Loucy (cell line): Measurements from ENCODE around the gene CCDC102B.

Experiments
- H2AFZ ChIP-seq: fragments of 200-600 bp; sonication (generic); 2 replicates; pipeline ENCODE4 v1.6.0; 2016; ENCODE audit warnings: antibody characterized with exemption, mild to moderate bottlenecking, low read length, moderate library complexity
- H3F3A ChIP-seq: fragments of 200-600 bp; 2 replicates; pipeline ENCODE4 v1.6.0; 2016; ENCODE audit warnings: antibody characterized with exemption, low read depth, mild to moderate bottlenecking
- H3K27me3 ChIP-seq: fragments of 200-600 bp; sonication (generic); 2 replicates; pipeline ENCODE4 v1.6.1; 2014; ENCODE audit warnings: low read length, mild to moderate bottlenecking; ENCODE audit not compliant: insufficient read depth, poor library complexity, severe bottlenecking
- H3K36me3 ChIP-seq: fragments of 200-600 bp; sonication (generic); 2 replicates; pipeline ENCODE4 v1.6.1; 2016; ENCODE audit warnings: low read length; ENCODE audit not compliant: insufficient read depth
- H3K4me1 ChIP-seq: fragments of 200-600 bp; sonication (generic); 2 replicates; pipeline ENCODE4 v1.5.1; 2014; ENCODE audit warnings: low read length, mild to moderate bottlenecking; ENCODE audit not compliant: insufficient read depth, poor library complexity, severe bottlenecking
- H3K4me2 ChIP-seq: fragments of 200-600 bp; sonication (generic); 2 replicates; pipeline ENCODE4 v1.6.0; 2014; ENCODE audit warnings: antibody characterized with exemption, low read length, low read depth, mild to moderate bottlenecking; ENCODE audit not compliant: poor library complexity, severe bottlenecking
- H3K4me3 ChIP-seq: fragments of 200-600 bp; sonication (generic); 2 replicates; pipeline ENCODE4 v1.5.1; 2014; ENCODE audit warnings: low read length, mild to moderate bottlenecking, mixed read lengths; ENCODE audit not compliant: poor library complexity, severe bottlenecking
- H3K79me2 ChIP-seq: fragments of 200-600 bp; sonication (generic); 2 replicates; pipeline ENCODE4 v1.6.1; 2014; ENCODE audit warnings: low read length; ENCODE audit not compliant: insufficient read depth
- H3K9ac ChIP-seq: fragments of 200-600 bp; sonication (generic); 2 replicates; pipeline ENCODE4 v1.6.0; 2014; ENCODE audit warnings: mild to moderate bottlenecking, low read depth, low read length, moderate library complexity; ENCODE audit not compliant: poor library complexity, severe bottlenecking
- H3K9me2 ChIP-seq: fragments of 200-600 bp; sonication (generic); replicated peaks from 2 replicates; pipeline ENCODE4 v1.6.1; 2016; ENCODE audit warnings: low read depth, low read length, mixed read lengths
- H3K9me3 ChIP-seq: fragments of 200-600 bp; sonication (generic); 2 replicates; pipeline ENCODE4 v1.6.1; 2014; ENCODE audit warnings: mild to moderate bottlenecking, antibody characterized with exemption, low read length, low read depth; ENCODE audit not compliant: insufficient read depth
- H4K20me1 ChIP-seq: fragments of 200-600 bp; sonication (generic); 2 replicates; pipeline ENCODE4 v1.6.0; 2014; ENCODE audit warnings: antibody characterized with exemption, low read length, mild to moderate bottlenecking; ENCODE audit not compliant: insufficient read depth, poor library complexity, severe bottlenecking
- EZH2phosphoT487 ChIP-seq: fragments of 200-600 bp; IDR thresholded peaks from 2 replicates; pipeline ENCODE4 v1.6.1; 2018; ENCODE audit warnings: antibody characterized with exemption, mild to moderate bottlenecking, moderate library complexity, borderline replicate concordance
- TF ChIP-seq, protein P1 (sequence below): fragments of 200-600 bp; sonication (generic); conservative IDR thresholded peaks from 2 replicates; pipeline ENCODE4 v1.5.1; 2014; ENCODE audit warnings: mild to moderate bottlenecking, antibody characterized with exemption, low read length

CCDC102B gene

DNA sequence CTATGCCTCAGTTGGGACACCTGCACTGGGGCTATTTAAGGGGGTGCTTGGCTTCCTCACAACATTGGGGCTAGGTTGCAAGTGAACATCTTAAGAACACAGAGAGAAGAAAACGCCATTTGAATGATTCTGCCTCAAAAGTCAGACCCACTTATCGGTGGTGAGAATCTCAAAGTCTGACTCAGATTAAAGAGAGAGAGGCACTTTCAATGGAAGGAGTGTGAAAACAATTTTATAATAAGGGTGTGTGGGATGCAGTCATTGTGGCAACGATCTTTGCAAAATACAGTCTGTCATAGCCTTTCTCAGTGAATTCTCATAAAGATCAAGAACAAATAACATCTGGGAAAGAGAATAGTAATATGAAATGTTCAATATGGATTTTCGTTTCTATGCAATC is 41.8 kb downstream of the CCDC102B start:
- Histone ChIP-seq H3F3A (no peaks in the 10 kb centered on the region), H3K79me2 (no peaks in the 10 kb centered on the region), H3K9me3 (no peaks in the 10 kb centered on the region), H3K36me3 (no peaks in the 10 kb centered on the region), H3K4me3 (no peak overlapping the region), H3K4me2 (no peak overlapping the region), H2AFZ (no peak overlapping the region), H3K4me1 (no peaks in the 10 kb centered on the region), H3K9me2 (no peaks in the 10 kb centered on the region), H4K20me1 (no peaks in the 10 kb centered on the region), H3K27me3 (no peaks in the 10 kb centered on the region), H3K9ac (no peak overlapping the region)
- TF ChIP-seq, protein P1, sequence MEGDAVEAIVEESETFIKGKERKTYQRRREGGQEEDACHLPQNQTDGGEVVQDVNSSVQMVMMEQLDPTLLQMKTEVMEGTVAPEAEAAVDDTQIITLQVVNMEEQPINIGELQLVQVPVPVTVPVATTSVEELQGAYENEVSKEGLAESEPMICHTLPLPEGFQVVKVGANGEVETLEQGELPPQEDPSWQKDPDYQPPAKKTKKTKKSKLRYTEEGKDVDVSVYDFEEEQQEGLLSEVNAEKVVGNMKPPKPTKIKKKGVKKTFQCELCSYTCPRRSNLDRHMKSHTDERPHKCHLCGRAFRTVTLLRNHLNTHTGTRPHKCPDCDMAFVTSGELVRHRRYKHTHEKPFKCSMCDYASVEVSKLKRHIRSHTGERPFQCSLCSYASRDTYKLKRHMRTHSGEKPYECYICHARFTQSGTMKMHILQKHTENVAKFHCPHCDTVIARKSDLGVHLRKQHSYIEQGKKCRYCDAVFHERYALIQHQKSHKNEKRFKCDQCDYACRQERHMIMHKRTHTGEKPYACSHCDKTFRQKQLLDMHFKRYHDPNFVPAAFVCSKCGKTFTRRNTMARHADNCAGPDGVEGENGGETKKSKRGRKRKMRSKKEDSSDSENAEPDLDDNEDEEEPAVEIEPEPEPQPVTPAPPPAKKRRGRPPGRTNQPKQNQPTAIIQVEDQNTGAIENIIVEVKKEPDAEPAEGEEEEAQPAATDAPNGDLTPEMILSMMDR = no peak
- no peak for TF ChIP-seq EZH2phosphoT487

DNA sequence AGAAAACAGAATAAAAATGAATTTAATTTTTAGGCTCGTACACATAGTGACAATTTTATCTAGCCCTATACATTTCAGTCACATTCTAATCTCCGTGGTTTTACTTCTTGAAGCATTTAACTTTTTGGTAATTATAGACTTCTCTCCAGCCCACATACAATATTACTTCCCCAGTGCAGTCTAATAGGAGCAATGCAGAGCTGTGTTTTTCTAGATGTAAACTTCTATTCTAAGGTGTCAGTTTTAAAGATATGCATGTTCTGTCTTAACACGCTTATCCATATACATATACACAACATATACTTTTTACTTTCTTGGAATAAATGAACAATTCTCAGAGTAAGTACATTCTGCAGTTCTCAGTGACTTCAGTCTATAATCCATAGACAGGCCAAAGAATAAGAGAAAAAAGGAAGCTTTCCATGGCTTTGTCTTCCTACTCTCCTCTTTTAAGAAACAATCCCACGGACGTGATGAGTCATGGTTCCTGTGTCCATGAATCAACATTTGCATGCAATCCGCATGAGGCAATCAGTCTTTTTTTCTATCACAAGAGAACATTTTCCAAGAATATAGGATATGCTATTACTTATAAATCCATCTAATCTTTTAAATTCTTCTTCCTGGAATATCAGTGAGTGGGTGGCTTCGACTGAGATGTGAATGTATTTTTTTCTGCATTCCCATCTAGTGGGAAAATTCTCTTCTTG is 42.8 kb downstream of the CCDC102B start:
- H3K9me3 ChIP-seq = no peaks in the 10 kb centered on the region
- no peaks in the 10 kb centered on the region for H4K20me1 ChIP-seq
- H3K9me2 ChIP-seq = no peaks in the 10 kb centered on the region
- no peaks in the 10 kb centered on the region for H3K4me1 ChIP-seq
- H3K4me3 ChIP-seq = no peak overlapping the region
- H3K4me2 ChIP-seq = no peak overlapping the region
- no peak overlapping the region for H3K9ac ChIP-seq
- H3F3A ChIP-seq = no peaks in the 10 kb centered on the region
- H3K27me3 ChIP-seq = no peaks in the 10 kb centered on the region
- TF ChIP-seq, protein P1 = no peak
- TF ChIP-seq EZH2phosphoT487 = no peak
- H3K36me3 ChIP-seq = no peaks in the 10 kb centered on the region
- H3K79me2 ChIP-seq = no peaks in the 10 kb centered on the region
- no peak overlapping the region for H2AFZ ChIP-seq

DNA sequence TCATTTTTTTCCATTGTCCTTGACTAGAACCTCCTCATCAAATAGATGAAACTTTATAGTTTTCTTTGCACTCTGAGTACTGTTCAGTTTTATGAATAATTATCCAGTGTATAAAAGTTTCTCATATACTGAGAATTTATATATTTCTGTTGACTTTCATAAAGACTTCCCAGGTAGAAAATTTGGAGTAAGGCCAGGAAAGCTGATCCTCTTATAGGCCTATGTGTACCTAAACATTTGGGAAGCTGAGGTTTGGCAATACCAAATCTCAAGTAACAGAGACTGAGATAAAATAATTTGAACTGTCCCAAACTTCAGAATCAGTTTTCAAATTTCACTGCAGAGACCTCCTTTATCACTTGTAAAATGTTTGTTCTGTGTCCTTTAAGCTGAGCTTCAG is 43.4 kb downstream of the CCDC102B start:
- Histone ChIP-seq H4K20me1 (no peaks in the 10 kb centered on the region), H3K4me3 (no peak overlapping the region), H2AFZ (no peak overlapping the region), H3F3A (no peaks in the 10 kb centered on the region), H3K4me2 (no peak overlapping the region), H3K9ac (no peak overlapping the region), H3K9me3 (no peaks in the 10 kb centered on the region), H3K36me3 (no peaks in the 10 kb centered on the region), H3K4me1 (no peaks in the 10 kb centered on the region), H3K27me3 (no peaks in the 10 kb centered on the region), H3K79me2 (no peaks in the 10 kb centered on the region), H3K9me2 (no peaks in the 10 kb centered on the region)
- TF ChIP-seq, protein P1 = no peak
- TF ChIP-seq EZH2phosphoT487 = no peak
